GM10248 (cell line): ENCODE measurements around the gene TIMP1.

Experiments used
- CTCF ChIA-PET: fragments of 300-600 bp; sonication (Branson Sonifier 250); formaldehyde crosslinking; extraction: SDS; loops from one replicate; lab custom pipeline; 2021; ENCODE audit warnings: antibody characterized with exemption; lab: Yijun Ruan, JAX
- POLR2A ChIA-PET: fragments of 350-650 bp; sonication (Branson Sonifier 250); formaldehyde crosslinking; extraction: SDS; loops from one replicate; lab custom pipeline; 2020; ENCODE audit warnings: antibody characterized with exemption; lab: Yijun Ruan, JAX
- DNase-seq: peaks from one replicate; pipeline ENCODE4 v3.0.0; 2012; ENCODE audit errors: extremely low spot score
- TF ChIP-seq, protein P1 (sequence below): IDR thresholded peaks from 2 replicates; pipeline ENCODE4 v1.5.1; 2012; ENCODE audit warnings: mild to moderate bottlenecking, low read depth; ENCODE audit errors: extremely low read depth, missing control alignments, control extremely low read depth

Gene TIMP1

GRCh38 chrX:47564438-47565085, 17.7 kb upstream of the TIMP1 start:
- POLR2A ChIA-PET: no interaction called here
- CTCF ChIA-PET: no interaction called here
- TF ChIP-seq, protein P1, sequence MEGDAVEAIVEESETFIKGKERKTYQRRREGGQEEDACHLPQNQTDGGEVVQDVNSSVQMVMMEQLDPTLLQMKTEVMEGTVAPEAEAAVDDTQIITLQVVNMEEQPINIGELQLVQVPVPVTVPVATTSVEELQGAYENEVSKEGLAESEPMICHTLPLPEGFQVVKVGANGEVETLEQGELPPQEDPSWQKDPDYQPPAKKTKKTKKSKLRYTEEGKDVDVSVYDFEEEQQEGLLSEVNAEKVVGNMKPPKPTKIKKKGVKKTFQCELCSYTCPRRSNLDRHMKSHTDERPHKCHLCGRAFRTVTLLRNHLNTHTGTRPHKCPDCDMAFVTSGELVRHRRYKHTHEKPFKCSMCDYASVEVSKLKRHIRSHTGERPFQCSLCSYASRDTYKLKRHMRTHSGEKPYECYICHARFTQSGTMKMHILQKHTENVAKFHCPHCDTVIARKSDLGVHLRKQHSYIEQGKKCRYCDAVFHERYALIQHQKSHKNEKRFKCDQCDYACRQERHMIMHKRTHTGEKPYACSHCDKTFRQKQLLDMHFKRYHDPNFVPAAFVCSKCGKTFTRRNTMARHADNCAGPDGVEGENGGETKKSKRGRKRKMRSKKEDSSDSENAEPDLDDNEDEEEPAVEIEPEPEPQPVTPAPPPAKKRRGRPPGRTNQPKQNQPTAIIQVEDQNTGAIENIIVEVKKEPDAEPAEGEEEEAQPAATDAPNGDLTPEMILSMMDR: no peak

DNA sequence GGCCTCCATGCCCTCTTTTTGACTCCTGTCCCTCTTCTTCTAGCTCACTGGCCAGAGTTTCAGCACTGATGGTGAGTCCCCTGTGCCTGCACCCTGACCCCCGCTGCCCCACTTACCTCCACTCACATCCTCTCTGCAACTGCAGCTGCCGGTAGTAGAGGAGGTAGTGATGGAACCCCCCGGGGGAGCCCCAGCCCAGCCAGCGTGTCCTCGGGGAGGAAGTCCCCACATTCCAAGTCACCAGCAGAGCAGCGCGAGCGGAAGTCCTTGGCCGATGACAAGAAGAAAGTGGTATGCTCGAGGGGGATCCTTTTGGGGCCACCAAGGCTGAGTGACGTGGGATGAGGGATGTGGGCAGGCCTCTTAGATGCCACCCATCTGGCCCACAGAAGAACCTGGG, 15.4 kb upstream of the TIMP1 start:
- TF ChIP-seq, protein P1: no peak
- ChIA-PET POLR2A (interaction anchor here (1.1 kb wide), 1 partner anchor 84 kb away, joined by 4 read pairs; the partner anchor contains the start of gene ELK1), CTCF (no interaction called here)
- DNase-seq: no peak

More at GRCh38 chrX:47564438-47565085, 17.7 kb upstream of the TIMP1 start:
- DNase-seq: no peak

- ChIA-PET POLR2A (interaction anchor here (0.6 kb wide), 1 partner anchor 732 kb away, joined by 3 read pairs; the partner anchor contains the start of gene RP2), CTCF (interaction anchor here (0.9 to 1.8 kb wide), 4 partner anchors 9 to 75 kb away, joined by 3 to 4 read pairs (median 3); no protein-coding TSS in a partner anchor)
- no peak for DNase-seq
- TF ChIP-seq, protein P1: no peak
These were observed 13.5 kb upstream of the TIMP1 start for GRCh38 chrX:47568656-47569295.

GRCh38 chrX:47570794-47571193, 11.4 kb upstream of the TIMP1 start:
- CTCF ChIA-PET: interaction anchor here (1.6 kb wide), 1 partner anchor 74 kb away, joined by 3 read pairs; no protein-coding TSS in a partner anchor
- TF ChIP-seq, protein P1: no peak
- POLR2A ChIA-PET: no interaction called here
- DNase-seq: no peak

GRCh38 chrX:47571215-47571614, 11.0 kb upstream of the TIMP1 start:
- DNase-seq: peak; percentile 1
- ChIA-PET POLR2A (no interaction called here), CTCF (interaction anchor here (1.6 kb wide), 1 partner anchor 73 kb away, joined by 3 read pairs; no protein-coding TSS in a partner anchor)
- TF ChIP-seq, protein P1: no peak

DNA sequence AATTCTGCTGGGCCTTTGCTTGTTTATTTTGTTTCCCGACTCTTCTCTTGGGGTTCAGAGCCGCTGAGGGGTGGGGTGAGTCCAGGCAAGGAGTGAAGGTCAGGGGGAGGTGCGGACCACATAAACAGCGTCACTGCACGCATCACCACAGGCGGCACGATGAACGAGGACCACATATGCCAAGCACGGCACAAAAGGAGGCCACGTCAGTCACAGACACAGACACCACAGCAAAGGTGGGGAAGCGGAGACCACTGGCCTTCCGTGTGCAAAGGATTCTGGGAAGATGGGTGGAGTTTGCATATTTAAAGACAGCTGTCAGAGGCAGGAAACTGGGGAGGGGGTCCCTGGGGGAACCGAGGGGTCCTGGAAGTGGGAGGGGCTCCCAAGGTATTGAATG, 10.3 kb upstream of the TIMP1 start:
- CTCF ChIA-PET: no interaction called here
- DNase-seq: no peak
- TF ChIP-seq, protein P1: no peak
- POLR2A ChIA-PET: no interaction called here
